Fibroblast of villous mesenchyme (primary cell): Measurements from ENCODE around the gene TUBB6. TPM values are rescaled to one million over a fixed set of nuclear protein-coding genes. Genes with fewer than 3 reads are reported as not detected.

Experiments used
- DNase-seq: peaks from one replicate; pipeline ENCODE4 v3.0.0-alpha.2; 2010; ENCODE audit warnings: low read depth
- H3K4me3 ChIP-seq: 2 replicates; pipeline ENCODE4 v1.5.1; 2011; ENCODE audit warnings: low read depth, mild to moderate bottlenecking, low read length
- total RNA-seq: library from RNA; depleted of rRNA; stranded (reverse); fragments of >200 nt; gene quantifications from 2 replicates; pipeline ENCODE4 v1.2.3, GENCODE V29; 2012
- TF ChIP-seq, protein P1 (sequence below): IDR thresholded peaks from 2 replicates; pipeline ENCODE4 v1.5.1; 2012; ENCODE audit warnings: low read depth, mild to moderate bottlenecking, low read length; ENCODE audit not compliant: insufficient read depth

Gene TUBB6
- total RNA-seq, result 821 and 1,150 TPM in 2 replicates

DNA sequence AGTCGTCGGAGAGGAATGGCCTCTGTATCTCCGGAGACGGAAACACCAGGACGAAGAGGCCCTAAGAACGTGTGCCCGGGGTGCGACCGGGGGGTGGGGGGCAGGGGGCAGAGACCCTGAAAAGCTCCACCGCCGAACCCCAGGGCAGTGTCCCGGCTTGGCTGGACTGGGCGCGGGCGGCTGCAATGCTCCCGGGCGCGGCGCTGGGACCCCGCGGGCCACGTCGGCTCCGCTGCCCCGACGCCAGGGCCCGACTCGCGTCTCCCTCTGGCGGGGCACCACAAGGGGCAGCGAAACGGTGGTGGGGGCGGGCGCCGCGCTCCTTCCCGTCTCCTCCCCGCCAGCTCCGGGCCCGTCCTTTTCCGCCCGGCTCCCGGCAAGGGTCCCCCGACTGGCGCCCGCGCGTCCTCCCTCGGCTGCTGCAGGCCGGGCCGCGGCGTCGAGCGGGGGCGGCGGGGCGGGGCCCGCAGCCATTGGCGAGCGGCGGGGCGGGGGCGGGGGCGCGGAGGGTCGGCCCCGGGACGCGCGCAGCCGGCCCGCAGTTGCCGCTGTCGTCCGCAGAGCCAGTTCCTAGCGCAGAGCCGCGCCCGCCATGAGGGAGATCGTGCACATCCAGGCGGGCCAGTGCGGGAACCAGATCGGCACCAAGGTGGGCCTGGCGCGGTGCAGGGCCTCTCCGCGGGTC, at the start of gene TUBB6:
Gene TUBB6, plus strand, starts transcription at position 541 of the 685 bp plus-strand sequence. Its CDS starts 52 bp downstream, at position 593.
- TF ChIP-seq, protein P1, sequence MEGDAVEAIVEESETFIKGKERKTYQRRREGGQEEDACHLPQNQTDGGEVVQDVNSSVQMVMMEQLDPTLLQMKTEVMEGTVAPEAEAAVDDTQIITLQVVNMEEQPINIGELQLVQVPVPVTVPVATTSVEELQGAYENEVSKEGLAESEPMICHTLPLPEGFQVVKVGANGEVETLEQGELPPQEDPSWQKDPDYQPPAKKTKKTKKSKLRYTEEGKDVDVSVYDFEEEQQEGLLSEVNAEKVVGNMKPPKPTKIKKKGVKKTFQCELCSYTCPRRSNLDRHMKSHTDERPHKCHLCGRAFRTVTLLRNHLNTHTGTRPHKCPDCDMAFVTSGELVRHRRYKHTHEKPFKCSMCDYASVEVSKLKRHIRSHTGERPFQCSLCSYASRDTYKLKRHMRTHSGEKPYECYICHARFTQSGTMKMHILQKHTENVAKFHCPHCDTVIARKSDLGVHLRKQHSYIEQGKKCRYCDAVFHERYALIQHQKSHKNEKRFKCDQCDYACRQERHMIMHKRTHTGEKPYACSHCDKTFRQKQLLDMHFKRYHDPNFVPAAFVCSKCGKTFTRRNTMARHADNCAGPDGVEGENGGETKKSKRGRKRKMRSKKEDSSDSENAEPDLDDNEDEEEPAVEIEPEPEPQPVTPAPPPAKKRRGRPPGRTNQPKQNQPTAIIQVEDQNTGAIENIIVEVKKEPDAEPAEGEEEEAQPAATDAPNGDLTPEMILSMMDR, result no peak
- peak; percentile 79 for DNase-seq
- peak within 1 kb of the TSS; percentile 82 for H3K4me3 ChIP-seq

DNA sequence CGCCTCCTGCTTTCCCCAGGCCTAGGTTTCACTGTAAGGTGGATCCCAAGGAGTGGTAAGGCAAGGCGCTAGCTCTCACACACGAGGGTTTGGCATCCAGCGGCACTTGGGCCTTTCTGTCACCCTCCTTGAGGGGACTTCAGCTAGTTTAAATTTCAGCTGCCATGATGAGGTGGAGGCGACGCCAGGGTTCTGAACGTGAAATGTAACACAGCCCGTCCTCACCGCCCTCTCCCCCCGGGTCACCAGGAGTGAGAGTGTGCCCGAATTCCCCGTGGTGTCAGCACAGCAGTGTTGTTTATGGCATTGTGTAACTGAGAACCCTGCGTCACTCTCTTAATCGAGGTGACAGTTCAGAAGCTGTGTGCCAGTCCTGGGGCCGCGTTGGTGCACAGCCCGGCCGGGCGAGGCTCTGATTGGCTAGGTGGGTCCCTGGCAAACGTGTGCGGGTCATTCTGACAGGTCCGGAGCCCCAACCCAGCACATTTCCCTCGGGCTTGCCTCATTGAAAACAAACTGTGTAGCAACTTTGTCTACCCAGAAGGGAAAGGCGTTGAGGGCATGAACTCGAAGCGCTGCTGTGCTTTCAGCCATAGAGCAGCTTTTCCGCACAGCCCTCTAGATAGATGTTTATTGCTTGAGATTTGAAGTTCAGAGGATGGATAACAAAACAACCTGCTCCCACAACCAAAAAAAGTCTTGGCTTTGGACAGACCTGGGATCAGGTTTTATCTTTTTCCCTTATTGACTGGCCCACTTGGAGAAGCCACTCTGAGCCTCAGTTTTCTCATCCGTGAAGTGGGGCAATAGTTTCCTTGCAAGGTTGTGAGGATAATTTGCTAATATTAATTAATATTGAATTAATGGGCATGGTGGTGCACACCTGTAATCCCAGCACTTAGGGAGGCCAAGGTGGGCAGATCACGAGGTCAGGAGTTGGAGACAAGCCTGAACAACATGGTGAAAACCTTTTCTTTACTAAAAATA, 49.0 kb upstream of the TUBB6 start:
- no peak overlapping the region for H3K4me3 ChIP-seq
- TF ChIP-seq, protein P1, result no peak
- no peak for DNase-seq

DNA sequence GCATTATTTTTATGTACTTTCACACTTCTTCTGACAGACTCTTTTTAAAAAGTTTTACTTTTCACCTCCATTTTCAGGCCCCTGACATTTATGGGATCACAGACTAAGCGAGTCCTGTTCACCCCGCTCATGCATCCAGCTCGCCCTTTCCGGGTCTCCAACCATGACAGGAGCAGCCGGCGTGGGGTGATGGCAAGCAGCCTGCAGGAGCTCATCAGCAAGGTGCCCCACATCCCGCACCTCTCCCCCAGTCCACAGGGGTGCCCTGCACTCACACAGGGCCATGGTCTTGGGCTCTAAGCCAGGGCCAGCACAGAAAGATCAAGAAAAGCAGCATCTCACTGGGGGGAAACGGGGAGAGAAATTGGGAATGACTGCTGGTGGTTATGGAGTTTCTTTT, 45.3 kb upstream of the TUBB6 start:
- no peak overlapping the region for H3K4me3 ChIP-seq
- no peak for DNase-seq
- TF ChIP-seq, protein P1, result no peak

DNA sequence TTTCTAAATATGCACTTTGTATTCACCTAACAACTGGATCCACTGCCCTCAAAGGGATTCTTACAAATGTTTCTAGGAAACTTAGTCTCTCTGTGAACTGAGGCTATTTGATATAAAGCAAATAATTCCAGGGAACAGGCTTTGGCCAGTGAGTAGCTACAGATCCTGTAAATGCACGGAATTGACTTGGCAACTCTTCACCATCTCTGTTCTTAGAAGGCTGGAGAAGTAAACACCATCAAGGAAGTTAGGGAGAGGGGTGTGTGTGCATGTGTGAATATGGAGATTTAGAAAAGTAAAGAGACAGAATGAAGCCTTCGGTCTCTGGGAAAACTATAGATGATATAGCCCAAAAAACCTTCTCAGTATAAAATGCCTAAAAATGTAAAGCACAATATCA, 43.2 kb upstream of the TUBB6 start:
- no peak overlapping the region for H3K4me3 ChIP-seq
- TF ChIP-seq, protein P1, result no peak
- no peak for DNase-seq

DNA sequence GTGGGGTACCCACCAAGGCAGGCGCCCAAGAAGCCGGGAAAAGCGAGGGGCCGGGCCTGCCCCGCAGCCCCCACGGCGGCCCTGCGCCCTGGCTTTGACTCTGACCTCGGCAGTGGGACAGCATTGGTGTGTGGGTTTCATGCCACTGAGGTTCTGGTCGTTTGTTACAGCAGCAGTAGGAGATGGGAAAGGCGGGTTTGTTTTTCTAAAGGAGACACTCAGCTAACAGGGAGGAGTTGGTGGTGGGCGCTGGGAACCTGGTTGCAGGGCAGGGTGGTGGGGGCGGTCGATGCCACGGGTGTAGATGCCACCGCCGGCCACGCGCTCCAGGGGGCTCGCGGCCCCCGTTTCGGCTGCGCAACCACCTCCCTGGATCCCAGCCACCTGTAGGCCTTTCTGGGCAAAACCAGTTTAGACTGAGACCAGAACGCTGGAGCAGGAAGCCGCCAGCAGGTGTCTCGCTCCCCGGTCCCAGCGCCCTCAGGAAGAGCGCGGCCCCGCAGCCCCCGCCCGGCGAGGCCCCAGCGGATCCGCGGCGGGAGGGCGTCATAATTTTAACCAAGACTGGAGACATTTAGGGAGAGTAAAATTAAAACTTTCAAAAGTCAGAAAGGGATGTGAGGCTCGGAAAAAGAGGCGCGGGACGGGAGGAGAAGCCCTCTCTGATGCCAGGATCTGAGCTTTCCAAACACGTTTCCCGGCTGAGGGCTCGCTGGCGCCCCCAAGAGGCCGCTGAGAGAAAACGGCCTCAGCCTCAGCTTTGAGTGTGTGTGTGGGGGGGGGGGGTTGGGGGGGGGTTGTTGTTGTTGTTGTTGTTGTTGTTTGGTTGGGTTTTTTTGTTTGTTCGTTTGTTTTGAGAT, 36.4 kb upstream of the TUBB6 start:
- peak; percentile 81 for DNase-seq
- peak overlapping the region; percentile 61 for H3K4me3 ChIP-seq
- TF ChIP-seq, protein P1, result peak; percentile 74

DNA sequence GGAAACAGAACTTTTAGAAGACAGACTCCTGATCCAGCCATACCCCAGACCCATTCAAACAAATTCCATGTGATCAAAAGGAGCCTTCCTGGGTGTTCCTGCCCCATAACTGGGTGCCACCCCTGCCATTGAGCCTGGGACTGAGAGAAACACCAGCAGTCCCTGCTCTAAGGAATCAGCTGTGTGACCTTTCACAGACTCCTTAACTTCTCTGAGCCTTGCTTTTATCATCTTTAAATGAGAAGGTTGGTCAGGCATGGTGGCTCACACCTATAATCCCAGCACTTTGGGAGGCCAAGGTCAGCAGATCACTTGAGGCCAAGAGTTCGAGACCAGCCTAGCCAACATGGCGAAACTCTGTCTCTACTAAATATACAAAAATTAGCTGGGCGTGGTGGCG, 33.2 kb upstream of the TUBB6 start:
- DNase-seq, result no peak
- no peak overlapping the region for H3K4me3 ChIP-seq
- TF ChIP-seq, protein P1, result no peak
